IPS-18a (cell line): ENCODE results near the gene GALR3.
A peak's percentile ranks its signal among the peaks of the same experiment; 100 is the strongest.
"Not testable (repeated sequence)": the region's sequence is repeated elsewhere in the genome, so short reads cannot be mapped to it uniquely, and the experiment has no call there.

Source experiments
- H3K27ac ChIP-seq: one replicate; pipeline ENCODE4 v1.5.1; 2013; ENCODE audit warnings: low read length
- H3K27me3 ChIP-seq: one replicate; pipeline ENCODE4 v1.6.1; 2013; ENCODE audit warnings: mild to moderate bottlenecking, low read length; ENCODE audit not compliant: control insufficient read depth, insufficient read depth
- H3K36me3 ChIP-seq: one replicate; pipeline ENCODE4 v1.6.1; 2013; ENCODE audit warnings: low read depth, low read length; ENCODE audit not compliant: control insufficient read depth
- H3K4me1 ChIP-seq: one replicate; pipeline ENCODE4 v1.6.1; 2013; ENCODE audit warnings: low read depth, low read length; ENCODE audit not compliant: control insufficient read depth
- H3K4me3 ChIP-seq: one replicate; pipeline ENCODE4 v1.5.1; 2013; ENCODE audit warnings: low read length
- H3K9ac ChIP-seq: one replicate; pipeline ENCODE4 v1.6.1; 2013; ENCODE audit warnings: mild to moderate bottlenecking, low read length, moderate library complexity
- H3K9me3 ChIP-seq: one replicate; pipeline ENCODE4 v1.6.1; 2013; ENCODE audit warnings: low read depth, low read length; ENCODE audit not compliant: control insufficient read depth

The GALR3 gene

DNA sequence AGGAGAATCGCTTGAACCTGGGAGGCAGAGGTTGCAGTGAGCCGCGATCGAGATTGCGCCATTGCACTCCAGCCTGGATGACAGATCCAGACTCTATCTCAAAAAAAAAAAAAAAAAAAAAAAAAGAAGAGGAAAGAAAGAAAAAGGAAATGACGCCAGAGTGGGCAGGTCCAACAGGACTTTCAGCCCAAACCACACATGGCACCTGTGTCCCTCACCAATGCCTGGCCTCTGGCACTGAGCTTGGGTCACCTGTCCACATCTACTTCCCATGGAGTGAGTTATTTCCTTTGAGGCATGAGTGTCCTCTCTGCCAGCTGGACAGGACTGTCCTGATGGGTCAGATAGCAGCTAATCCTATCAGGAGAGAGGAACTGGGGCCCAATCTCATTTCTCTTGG lies 30.7 kb upstream of the GALR3 start:
- Histone ChIP-seq H3K27me3 (no peaks in the 10 kb centered on the region), H3K9me3 (no peaks in the 10 kb centered on the region), H3K9ac (no peak overlapping the region), H3K36me3 (no peaks in the 10 kb centered on the region), H3K4me3 (no peak overlapping the region), H3K27ac (no peak overlapping the region), H3K4me1 (no peaks in the 10 kb centered on the region)

DNA sequence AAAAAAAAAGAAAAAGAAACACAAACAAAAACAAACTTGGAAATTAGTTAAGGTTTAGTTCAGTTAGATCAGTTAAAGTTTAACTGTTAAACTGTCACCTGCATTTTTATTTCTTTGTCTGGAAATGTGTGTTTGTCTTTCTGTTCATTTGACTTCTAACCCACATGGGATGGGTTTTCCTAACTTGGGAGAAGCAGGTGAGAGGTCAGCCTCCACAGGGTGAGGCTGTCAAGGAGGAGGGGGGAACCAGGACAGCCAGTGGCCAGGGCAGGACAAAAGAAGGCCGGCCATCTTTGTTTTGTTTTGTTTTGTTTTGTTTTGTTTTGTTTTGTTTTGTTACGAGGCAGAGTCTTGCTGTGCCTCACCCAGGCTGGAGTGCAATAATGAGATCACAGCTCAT lies 28.8 kb upstream of the GALR3 start:
- peaks cover 12% of the 10 kb centered on the region for H3K27me3 ChIP-seq
- H3K36me3 ChIP-seq, result no peaks in the 10 kb centered on the region
- H3K9ac ChIP-seq, result no peak overlapping the region
- H3K4me1 ChIP-seq, result no peaks in the 10 kb centered on the region
- H3K9me3 ChIP-seq, result no peaks in the 10 kb centered on the region
- no peak overlapping the region for H3K27ac ChIP-seq
- H3K4me3 ChIP-seq, result no peak overlapping the region

DNA sequence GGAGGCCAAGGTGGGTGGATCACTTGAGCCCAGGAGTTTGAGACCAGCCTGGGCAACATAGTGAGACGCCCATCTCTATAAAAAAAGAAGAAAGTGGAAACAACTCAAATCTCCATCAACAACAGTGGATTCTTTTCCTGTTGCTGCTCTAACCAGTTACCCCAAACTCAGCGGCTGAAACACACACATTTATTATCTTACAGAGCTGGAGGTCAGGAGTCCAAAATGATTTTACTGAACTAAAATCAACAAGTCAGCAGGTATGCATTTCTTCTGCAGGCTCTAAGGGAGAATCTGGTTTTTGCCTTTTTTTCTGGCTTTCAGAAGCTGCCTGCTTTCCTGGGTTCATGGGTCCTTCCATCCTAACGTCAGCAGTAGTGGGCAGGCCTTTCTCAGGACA lies 27.1 kb upstream of the GALR3 start:
- Histone ChIP-seq H3K36me3 (no peaks in the 10 kb centered on the region), H3K9me3 (no peaks in the 10 kb centered on the region), H3K9ac (no peak overlapping the region), H3K27me3 (peaks cover 12% of the 10 kb centered on the region), H3K27ac (no peak overlapping the region), H3K4me1 (no peaks in the 10 kb centered on the region), H3K4me3 (no peak overlapping the region)

DNA sequence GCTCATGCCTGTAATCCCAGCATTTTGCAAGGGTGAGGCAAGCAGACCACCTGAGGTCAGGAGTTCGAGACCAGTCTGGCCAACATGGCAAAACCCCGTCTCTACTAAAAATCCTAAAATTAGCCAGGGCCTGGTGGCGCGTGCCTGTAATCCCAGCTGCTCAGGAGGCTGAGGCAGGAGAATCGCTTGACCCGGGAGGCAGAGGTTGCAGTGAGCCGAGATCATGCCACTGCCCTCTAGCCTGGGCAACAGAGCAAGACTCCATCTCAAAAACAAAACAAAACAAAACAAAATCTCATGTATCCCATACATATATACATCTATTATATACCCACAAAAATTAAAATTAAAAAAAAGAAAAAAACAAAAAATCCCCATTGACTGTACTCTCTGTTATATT lies 25.9 kb upstream of the GALR3 start:
- not testable (repeated sequence) for H3K4me3 ChIP-seq, H3K27ac ChIP-seq, H3K36me3 ChIP-seq, H3K9me3 ChIP-seq, H3K9ac ChIP-seq, H3K4me1 ChIP-seq
- peaks cover 18% of the 10 kb centered on the region for H3K27me3 ChIP-seq

DNA sequence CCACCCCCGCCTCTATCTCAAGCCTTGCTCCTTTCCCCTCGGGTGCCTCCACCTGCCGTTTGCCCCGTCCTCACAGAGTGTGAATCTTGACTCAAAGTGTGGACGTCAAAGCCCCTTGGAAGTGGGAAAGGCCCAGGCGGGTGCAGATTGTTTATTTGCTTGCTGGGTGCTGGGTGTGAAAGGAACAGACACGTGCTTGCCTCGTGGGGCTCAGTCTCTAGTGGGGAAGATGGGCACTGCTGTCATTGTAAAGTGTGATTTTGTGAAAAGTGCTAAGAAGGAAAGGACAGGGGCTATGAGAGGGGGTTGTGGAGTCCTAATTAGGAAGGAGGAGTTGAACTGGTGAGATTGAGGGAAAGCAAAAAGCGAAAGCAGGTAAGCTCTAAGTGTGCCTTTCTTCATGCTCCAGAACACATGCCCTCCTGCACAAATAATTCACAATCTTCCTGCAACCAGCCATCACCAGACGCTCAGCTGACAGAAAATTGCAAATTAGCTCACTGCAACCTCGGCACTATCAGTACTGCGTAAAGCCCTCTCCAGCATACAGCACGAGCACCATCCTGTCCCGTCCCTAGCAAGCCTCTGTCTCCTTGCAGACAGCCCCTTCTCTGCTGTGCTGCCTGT lies 25.2 kb upstream of the GALR3 start:
- Histone ChIP-seq H3K9me3 (no peaks in the 10 kb centered on the region), H3K4me3 (no peak overlapping the region), H3K36me3 (no peaks in the 10 kb centered on the region), H3K4me1 (peaks cover 1% of the 10 kb centered on the region), H3K27me3 (peaks cover 23% of the 10 kb centered on the region), H3K9ac (no peak overlapping the region), H3K27ac (no peak overlapping the region)

DNA sequence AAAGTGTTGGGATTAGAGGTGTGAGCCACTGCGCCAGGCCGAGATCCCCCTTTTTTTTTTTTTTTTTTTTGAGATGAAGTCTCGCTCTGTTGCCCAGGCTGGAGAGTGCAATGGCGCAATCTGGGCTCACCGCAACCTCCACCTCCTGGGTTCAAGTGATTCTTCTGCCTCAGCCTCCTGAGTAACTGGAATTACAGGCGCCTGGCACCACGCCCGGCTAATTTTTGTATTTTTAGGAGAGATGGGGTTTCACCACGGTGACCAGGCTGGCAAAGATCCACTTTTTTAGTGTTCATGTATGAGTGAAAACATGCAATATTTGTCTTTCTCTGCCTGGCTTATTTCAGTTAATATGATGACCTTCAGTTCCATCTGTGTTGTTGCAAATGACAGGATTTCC lies 23.2 kb upstream of the GALR3 start:
- not testable (repeated sequence) for H3K4me3 ChIP-seq, H3K9ac ChIP-seq, H3K36me3 ChIP-seq, H3K27ac ChIP-seq, H3K9me3 ChIP-seq
- H3K4me1 ChIP-seq, result peaks cover 14% of the 10 kb centered on the region
- H3K27me3 ChIP-seq, result peaks cover 40% of the 10 kb centered on the region

DNA sequence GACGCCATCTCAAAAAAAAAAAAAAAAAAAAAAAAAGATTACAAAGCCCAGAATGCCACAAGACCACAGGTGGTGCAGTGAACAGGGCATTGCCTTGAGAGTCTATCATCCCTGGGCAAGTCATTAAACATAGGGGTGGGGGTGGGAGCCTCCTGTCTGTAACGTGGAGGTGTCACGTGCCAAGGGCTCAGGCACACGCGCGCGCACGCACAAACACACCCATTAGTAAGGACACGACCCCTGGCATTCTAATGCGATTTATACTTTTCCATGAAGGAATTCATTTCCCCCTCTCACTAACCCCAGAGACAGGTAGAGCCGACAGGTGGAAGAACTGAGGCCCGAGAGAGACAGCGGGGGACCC lies 21.3 kb upstream of the GALR3 start:
- Histone ChIP-seq H3K4me3 (peak overlapping the region; percentile 73), H3K9ac (no peak overlapping the region), H3K4me1 (peaks cover 29% of the 10 kb centered on the region), H3K27me3 (peaks cover 59% of the 10 kb centered on the region), H3K36me3 (no peaks in the 10 kb centered on the region), H3K9me3 (no peaks in the 10 kb centered on the region), H3K27ac (no peak overlapping the region)

DNA sequence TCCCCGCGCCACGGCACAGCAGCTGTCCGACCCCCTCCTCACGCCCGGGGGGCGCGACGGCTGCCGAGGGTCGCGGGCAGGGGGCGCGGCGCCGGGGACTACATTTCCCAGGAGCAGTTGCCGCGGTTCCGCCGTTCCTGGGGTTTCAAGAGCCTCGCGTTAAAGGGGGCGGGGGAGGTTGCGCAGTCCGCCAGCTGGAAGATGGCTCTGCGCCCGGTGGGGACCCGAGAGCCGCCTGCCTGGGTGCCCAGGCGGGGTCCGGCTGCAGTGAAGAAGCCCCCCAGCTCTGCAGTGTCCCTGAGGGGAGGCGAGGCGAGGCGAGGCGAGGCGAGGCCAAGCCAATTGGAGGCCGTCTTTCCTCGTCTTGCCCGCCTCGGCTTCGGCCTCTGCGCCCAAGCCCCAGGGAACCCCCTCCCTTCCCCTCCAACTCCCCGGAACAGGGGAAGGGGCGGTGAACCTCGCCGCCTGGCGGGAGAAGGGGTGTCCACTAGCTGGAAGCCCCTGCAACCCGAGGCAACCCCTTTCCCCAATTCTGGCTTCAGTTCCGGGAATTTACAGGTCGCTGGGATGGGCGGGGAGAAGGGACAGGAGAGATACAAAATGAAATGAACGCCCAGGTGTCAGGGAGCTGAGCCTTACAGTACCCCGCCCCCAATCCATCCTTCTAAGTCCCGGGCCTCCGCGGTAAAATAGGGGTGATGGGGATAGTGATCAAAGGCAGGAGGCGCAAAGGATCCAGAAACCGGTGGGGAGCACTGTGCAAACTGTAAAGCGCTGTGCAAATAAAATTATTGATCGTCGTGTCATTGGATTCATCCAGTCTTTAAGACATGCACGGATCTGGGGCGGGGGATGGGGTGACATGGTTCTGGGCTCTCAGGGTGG lies 20.6 kb upstream of the GALR3 start:
- Histone ChIP-seq H3K9me3 (no peaks in the 10 kb centered on the region), H3K36me3 (no peaks in the 10 kb centered on the region), H3K4me1 (peaks cover 31% of the 10 kb centered on the region), H3K27ac (no peak overlapping the region), H3K27me3 (peaks cover 61% of the 10 kb centered on the region), H3K9ac (no peak overlapping the region), H3K4me3 (peak overlapping the region; percentile 73)

DNA sequence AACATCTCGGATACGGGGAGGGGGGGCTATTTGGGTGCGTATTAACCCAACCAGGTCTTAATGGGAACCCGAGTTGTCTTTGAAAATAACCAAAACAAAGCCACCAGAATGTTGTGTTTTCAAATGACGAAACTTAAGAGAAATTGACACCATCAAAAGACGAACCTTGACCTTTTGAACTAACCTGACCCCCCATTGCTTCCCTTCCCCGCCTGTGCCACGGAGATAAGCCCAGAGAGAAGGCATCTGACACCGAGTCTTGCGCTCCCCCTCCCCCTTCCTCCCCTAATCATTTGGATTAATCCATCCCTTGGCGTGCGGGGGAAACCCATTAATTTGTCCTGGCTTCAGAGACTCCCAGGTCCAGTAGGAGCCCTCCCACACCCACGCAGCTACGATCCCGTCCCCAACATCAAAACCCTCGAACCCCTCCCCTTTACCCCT lies 20.0 kb upstream of the GALR3 start:
- Histone ChIP-seq H3K27me3 (peaks cover 60% of the 10 kb centered on the region), H3K36me3 (no peaks in the 10 kb centered on the region), H3K4me1 (peaks cover 32% of the 10 kb centered on the region), H3K9ac (peak overlapping the region; percentile 65), H3K4me3 (peak overlapping the region; percentile 73), H3K9me3 (no peaks in the 10 kb centered on the region), H3K27ac (no peak overlapping the region)

DNA sequence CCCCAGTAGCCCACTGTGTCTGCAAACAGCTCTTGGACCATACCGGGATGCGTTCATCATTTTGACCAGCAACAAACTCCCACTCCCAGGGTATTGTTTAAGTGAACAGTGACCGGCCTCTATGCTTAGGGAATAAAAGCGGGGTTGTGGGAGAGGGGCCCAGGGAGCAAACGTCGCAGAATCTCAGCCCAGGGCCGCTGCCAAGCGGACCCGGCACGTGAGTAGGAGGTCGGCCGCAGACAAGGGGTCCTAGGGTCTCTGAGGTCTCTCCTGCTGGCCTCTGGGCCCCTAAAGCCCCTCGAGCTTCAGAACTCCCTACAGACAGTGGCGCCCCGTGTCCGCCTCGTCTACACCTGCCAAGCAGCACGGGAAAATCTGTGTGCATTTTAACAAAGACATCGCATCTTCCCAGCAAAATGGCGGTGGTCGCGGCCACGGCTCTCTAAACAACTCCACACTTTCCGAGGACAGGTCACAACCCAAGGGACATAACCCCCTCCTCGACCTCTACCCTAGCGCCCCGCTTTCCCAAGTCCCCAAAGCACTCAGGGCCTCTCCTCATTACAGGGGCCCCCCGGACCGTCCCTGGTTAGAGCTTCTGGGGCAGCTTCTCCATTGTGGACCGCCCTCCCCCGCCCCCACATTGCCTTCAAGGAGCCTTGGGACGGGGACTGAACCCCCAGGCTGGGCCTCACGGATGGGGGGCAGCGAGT lies 19.4 kb upstream of the GALR3 start:
- peak overlapping the region; percentile 73 for H3K4me3 ChIP-seq
- H3K9me3 ChIP-seq, result no peaks in the 10 kb centered on the region
- H3K36me3 ChIP-seq, result no peaks in the 10 kb centered on the region
- H3K27ac ChIP-seq, result no peak overlapping the region
- H3K9ac ChIP-seq, result peak overlapping the region; percentile 65
- H3K27me3 ChIP-seq, result peaks cover 63% of the 10 kb centered on the region
- H3K4me1 ChIP-seq, result peaks cover 34% of the 10 kb centered on the region

DNA sequence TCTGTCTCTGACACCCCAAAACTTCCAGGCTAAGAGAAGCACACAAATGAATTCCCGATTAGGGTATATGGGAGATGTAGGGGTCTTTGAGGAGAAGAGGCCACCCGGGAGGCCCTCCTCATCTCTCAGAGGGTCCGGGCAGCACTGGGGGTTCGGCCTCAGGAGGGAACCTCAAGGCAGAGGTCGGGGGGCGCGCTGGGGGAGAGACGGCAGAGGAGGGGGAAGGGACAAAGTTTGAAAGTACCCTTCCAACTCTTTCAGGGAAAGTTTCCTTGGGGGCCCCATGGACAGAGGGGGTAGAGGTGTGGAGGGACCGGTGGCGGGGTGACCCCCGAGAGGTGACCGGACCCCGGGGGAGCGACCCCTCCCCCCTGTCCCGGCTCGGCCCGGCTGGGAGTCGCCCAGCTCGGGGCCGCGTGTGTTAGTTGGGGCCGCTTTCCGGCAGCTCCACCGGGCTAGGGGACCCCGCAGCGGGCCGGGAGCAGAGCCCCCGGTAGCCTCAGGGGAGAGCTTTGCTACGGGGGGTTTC lies 18.8 kb upstream of the GALR3 start:
- Histone ChIP-seq H3K36me3 (no peaks in the 10 kb centered on the region), H3K27ac (no peak overlapping the region), H3K4me1 (peaks cover 34% of the 10 kb centered on the region), H3K27me3 (peaks cover 65% of the 10 kb centered on the region), H3K9ac (peak overlapping the region; percentile 65), H3K9me3 (no peaks in the 10 kb centered on the region), H3K4me3 (peak overlapping the region; percentile 73)
